H9 (cell line): ENCODE results near the gene LPCAT2. TPM values are rescaled to one million over a fixed set of nuclear protein-coding genes. Genes with fewer than 3 reads are reported as not detected.

Experiments used
- DNase-seq: peaks from one replicate; pipeline ENCODE4 v3.0.0-alpha.2; 2017
- H2AFZ ChIP-seq: one replicate; pipeline ENCODE4 v1.6.1; 2013; ENCODE audit warnings: mild to moderate bottlenecking, low read length, control low read depth, moderate library complexity
- H2AK5ac ChIP-seq: 2 replicates; pipeline ENCODE4 v1.6.1; 2013; ENCODE audit warnings: low read length, control low read depth, mixed read lengths; ENCODE audit not compliant: insufficient read length
- H2BK120ac ChIP-seq: one replicate; pipeline ENCODE4 v1.6.1; 2013; ENCODE audit warnings: low read depth, mild to moderate bottlenecking, low read length, control low read depth, inconsistent platforms; ENCODE audit not compliant: poor library complexity, severe bottlenecking
- H2BK12ac ChIP-seq: 2 replicates; pipeline ENCODE4 v1.6.1; 2013; ENCODE audit warnings: low read length, control low read depth, mixed read lengths, low read depth; ENCODE audit not compliant: insufficient read length
- H2BK15ac ChIP-seq: 2 replicates; pipeline ENCODE4 v1.6.1; 2013; ENCODE audit warnings: low read depth, low read length, control low read depth
- H2BK20ac ChIP-seq: one replicate; pipeline ENCODE4 v1.6.1; 2013; ENCODE audit warnings: low read depth, mild to moderate bottlenecking, low read length, control low read depth, inconsistent platforms; ENCODE audit not compliant: poor library complexity, severe bottlenecking
- H2BK5ac ChIP-seq: 2 replicates; pipeline ENCODE4 v1.6.1; 2013; ENCODE audit warnings: low read length, control low read depth, mixed read lengths; ENCODE audit not compliant: insufficient read length
- H3K14ac ChIP-seq: 2 replicates; pipeline ENCODE4 v1.6.1; 2013; ENCODE audit warnings: low read length, control low read depth; ENCODE audit not compliant: insufficient read depth
- H3K18ac ChIP-seq: 2 replicates; pipeline ENCODE4 v1.6.1; 2013; ENCODE audit warnings: low read depth, mild to moderate bottlenecking, mixed read lengths, low read length, control low read depth; ENCODE audit not compliant: insufficient read length
- H3K23ac ChIP-seq: 2 replicates; pipeline ENCODE4 v1.6.1; 2013; ENCODE audit warnings: low read length, control low read depth, mixed read lengths, low read depth; ENCODE audit not compliant: insufficient read length
- H3K23me2 ChIP-seq: 2 replicates; pipeline ENCODE4 v1.6.1; 2013; ENCODE audit warnings: low read depth, mild to moderate bottlenecking, mixed read lengths, low read length, control low read depth; ENCODE audit not compliant: insufficient read length, poor library complexity, severe bottlenecking
- H3K27ac ChIP-seq: 2 replicates; pipeline ENCODE4 v1.5.1; 2013; ENCODE audit warnings: low read length, control low read depth, mixed read lengths, low read depth; ENCODE audit not compliant: insufficient read length
- H3K27me3 ChIP-seq: 2 replicates; pipeline ENCODE4 v1.6.1; 2013; ENCODE audit warnings: low read length, control low read depth, inconsistent platforms; ENCODE audit not compliant: insufficient read depth
- H3K4ac ChIP-seq: 2 replicates; pipeline ENCODE4 v1.6.1; 2013; ENCODE audit warnings: low read depth, mild to moderate bottlenecking, control low read depth, inconsistent platforms, low read length, moderate library complexity
- H3K4me1 ChIP-seq: 2 replicates; pipeline ENCODE4 v1.6.1; 2013; ENCODE audit warnings: low read length, control low read depth, inconsistent platforms; ENCODE audit not compliant: insufficient read depth
- H3K4me2 ChIP-seq: 2 replicates; pipeline ENCODE4 v1.6.1; 2013; ENCODE audit warnings: low read length, control low read depth, mixed read lengths; ENCODE audit not compliant: insufficient read length, insufficient read depth
- H3K56ac ChIP-seq: 2 replicates; pipeline ENCODE4 v1.6.1; 2013; ENCODE audit warnings: low read depth, mild to moderate bottlenecking, mixed read lengths, low read length, control low read depth; ENCODE audit not compliant: insufficient read length
- H3K79me1 ChIP-seq: 2 replicates; pipeline ENCODE4 v1.6.1; 2013; ENCODE audit warnings: low read depth, mild to moderate bottlenecking, moderate library complexity, low read length, control low read depth, inconsistent platforms; ENCODE audit not compliant: insufficient read depth, poor library complexity, severe bottlenecking
- H3K79me2 ChIP-seq: 2 replicates; pipeline ENCODE4 v1.6.1; 2013; ENCODE audit warnings: low read length, control low read depth, inconsistent platforms; ENCODE audit not compliant: insufficient read depth
- H3K9ac ChIP-seq: 2 replicates; pipeline ENCODE4 v1.6.1; 2013; ENCODE audit warnings: low read length, control low read depth, mixed read lengths; ENCODE audit not compliant: insufficient read length; ENCODE audit errors: extremely low read depth
- H3K9me3 ChIP-seq: one replicate; pipeline ENCODE4 v1.6.1; 2013; ENCODE audit warnings: low read depth, low read length, inconsistent platforms; ENCODE audit not compliant: control insufficient read depth
- H3T11ph ChIP-seq: one replicate; pipeline ENCODE4 v1.6.1; 2013; ENCODE audit warnings: mild to moderate bottlenecking, low read length, control low read depth, inconsistent platforms
- H4K20me1 ChIP-seq: one replicate; pipeline ENCODE4 v1.6.1; 2013; ENCODE audit not compliant: control insufficient read depth, insufficient read length, insufficient read depth
- H4K5ac ChIP-seq: 2 replicates; pipeline ENCODE4 v1.6.1; 2013; ENCODE audit warnings: low read depth, mild to moderate bottlenecking, mixed read lengths, low read length, control low read depth; ENCODE audit not compliant: insufficient read length
- H4K8ac ChIP-seq: replicated peaks from 2 replicates; pipeline ENCODE4 v1.6.1; 2013; ENCODE audit warnings: low read length, control low read depth, mixed read lengths, low read depth; ENCODE audit not compliant: insufficient read length
- H4K91ac ChIP-seq: 2 replicates; pipeline ENCODE4 v1.6.1; 2013; ENCODE audit warnings: low read depth, mild to moderate bottlenecking, moderate library complexity, mixed read lengths, low read length, control low read depth; ENCODE audit not compliant: insufficient read length
- H3K27ac Mint-ChIP-seq, 3 experiments: 2 replicates in 2 of 3; 3 replicates in 1 of 3; pipeline ENCODE4 v1.8.0; 2020 to 2021; ENCODE audit warnings: mixed read lengths in 3 of 3, mild to moderate bottlenecking in 1 of 3, moderate library complexity in 1 of 3
- H3K27me3 Mint-ChIP-seq: 2 replicates; pipeline ENCODE4 v1.8.0; 2021; ENCODE audit warnings: low read depth, mild to moderate bottlenecking, moderate library complexity, mixed read lengths
- H3K36me3 Mint-ChIP-seq, 3 experiments: 2 replicates in 2 of 3; 3 replicates in 1 of 3; pipeline ENCODE4 v1.8.0; 2020 to 2021; ENCODE audit warnings: low read depth in 3 of 3, mixed read lengths in 3 of 3; ENCODE audit not compliant: insufficient read depth in 1 of 3
- H3K4me1 Mint-ChIP-seq, 2 experiments: 2 replicates each; pipeline ENCODE4 v1.8.0; 2020; ENCODE audit warnings: mixed read lengths in 2 of 2
- H3K4me3 Mint-ChIP-seq, 2 experiments: 2 replicates in 1 of 2; 3 replicates in 1 of 2; pipeline ENCODE4 v1.8.0; 2020 to 2021; ENCODE audit warnings: mild to moderate bottlenecking in 2 of 2, mixed read lengths in 2 of 2, moderate library complexity in 1 of 2
- H3K9me3 Mint-ChIP-seq, 2 experiments: 2 replicates in 1 of 2; 3 replicates in 1 of 2; pipeline ENCODE4 v1.8.0; 2020; ENCODE audit warnings: mild to moderate bottlenecking in 2 of 2, mixed read lengths in 2 of 2, moderate library complexity in 1 of 2
- CTCF ChIP-seq: fragments of 200-600 bp; sonication (generic); conservative IDR thresholded peaks from 3 replicates; pipeline ENCODE4 v1.8.0; 2021; ENCODE audit warnings: antibody characterized with exemption, mild to moderate bottlenecking
- WGBS: extraction: QIAGEN DNeasy Blood & Tissue Kit; methylation state at CpG from one replicate; pipeline ENCODE4 v1.1.7; 2013; ENCODE audit warnings: missing lambda C conversion rate, low lambda C conversion rate, mixed read lengths; ENCODE audit not compliant: insufficient read length; ENCODE audit errors: extremely low coverage; 5-methylcytosine and 5-hydroxymethylcytosine counted together
- total RNA-seq: library from RNA; stranded (reverse); gene quantifications from 2 replicates; pipeline ENCODE4 v1.2.1, GENCODE V29; 2021

LPCAT2 gene
- total RNA-seq, 1 experiment from 2014 or later, result 2.8 TPM

GRCh38 chr16:55542459-55543082 is 33.7 kb downstream of the LPCAT2 start:
- Mint-ChIP-seq H3K4me3 (no peak overlapping the region), H3K27me3 (no peaks in the 10 kb centered on the region), H3K4me1 (peaks cover 4% of the 10 kb centered on the region in 2 experiments; a peak in 2 of 4 replicates), H3K36me3 (no peaks in the 10 kb centered on the region), H3K9me3 (no peaks in the 10 kb centered on the region), H3K27ac (no peak overlapping the region)
- no peak for DNase-seq
- no peaks in the 10 kb centered on the region for H3K4me1 ChIP-seq
- no peak overlapping the region for H4K8ac ChIP-seq
- no peaks in the 10 kb centered on the region for H3K23me2 ChIP-seq
- no peak overlapping the region for H2BK12ac ChIP-seq
- H2BK5ac ChIP-seq, result no peak overlapping the region
- no peak overlapping the region for H2BK20ac ChIP-seq
- no peak overlapping the region for H3K27ac ChIP-seq
- H3K56ac ChIP-seq, result no peak overlapping the region
- H3K9me3 ChIP-seq, result no peaks in the 10 kb centered on the region
- no peak overlapping the region for H3K4ac ChIP-seq
- no peak overlapping the region for H3K23ac ChIP-seq
- no peak overlapping the region for H2BK120ac ChIP-seq
- no peaks in the 10 kb centered on the region for H3K27me3 ChIP-seq
- no peak overlapping the region for H3T11ph ChIP-seq
- no peak overlapping the region for H4K91ac ChIP-seq
- no CpG with 5 or more reads among the region's 1 CpG for WGBS
- no peak overlapping the region for H3K14ac ChIP-seq
- no peak overlapping the region for H4K5ac ChIP-seq
- H2AFZ ChIP-seq, result no peak overlapping the region
- TF ChIP-seq CTCF, result no peak
- H2AK5ac ChIP-seq, result no peak overlapping the region
- no peak overlapping the region for H2BK15ac ChIP-seq
- H3K79me1 ChIP-seq, result no peaks in the 10 kb centered on the region
- H3K9ac ChIP-seq, result no peak overlapping the region
- no peaks in the 10 kb centered on the region for H3K79me2 ChIP-seq
- no peak overlapping the region for H3K18ac ChIP-seq
- H3K4me2 ChIP-seq, result no peak overlapping the region
- H4K20me1 ChIP-seq, result no peaks in the 10 kb centered on the region
